HG02970 (cell line): ENCODE data around the gene PARVB.

Experiments used
- ATAC-seq: cut with Tn5 transposase; IDR thresholded peaks from one replicate; pipeline ENCODE4 v1.9.1; 2021; ENCODE audit warnings: mild to moderate bottlenecking, moderate library complexity, moderate number of reproducible peaks; ENCODE audit not compliant: unreplicated experiment, low FRiP score

Gene PARVB

GRCh38 chr22:44025171-44026065, 1.3 kb downstream of the PARVB start:
- peak; percentile 40 for ATAC-seq

GRCh38 chr22:44026066-44026629, 2.0 kb downstream of the PARVB start:
- no peak for ATAC-seq

- ATAC-seq, result peak; percentile 46
Measured at GRCh38 chr22:44026630-44027511, 2.8 kb downstream of the PARVB start.

GRCh38 chr22:44028091-44028490, 4.0 kb downstream of the PARVB start:
- ATAC-seq, result no peak

- no peak for ATAC-seq
Measured at GRCh38 chr22:44029069-44029468, 5.0 kb downstream of the PARVB start.

GRCh38 chr22:44030051-44030701, 6.1 kb downstream of the PARVB start:
- no peak for ATAC-seq

- no peak for ATAC-seq
Measured at GRCh38 chr22:44030702-44031082, 6.6 kb downstream of the PARVB start.

- ATAC-seq, result no peak
Measured at GRCh38 chr22:44031158-44031952, 7.3 kb downstream of the PARVB start.

GRCh38 chr22:44032126-44032730, 8.1 kb downstream of the PARVB start:
- ATAC-seq, result no peak

GRCh38 chr22:44033287-44033686, 9.2 kb downstream of the PARVB start:
- no peak for ATAC-seq

- no peak for ATAC-seq
Measured at GRCh38 chr22:44033694-44034093, 9.6 kb downstream of the PARVB start.

GRCh38 chr22:44037519-44038375, 13.6 kb downstream of the PARVB start:
- ATAC-seq, result no peak

- ATAC-seq, result no peak
Measured at GRCh38 chr22:44039566-44040171, 15.6 kb downstream of the PARVB start.

- no peak for ATAC-seq
Measured at GRCh38 chr22:44042249-44043218, 18.4 kb downstream of the PARVB start.

GRCh38 chr22:44045145-44045544, 21.0 kb downstream of the PARVB start:
- no peak for ATAC-seq

GRCh38 chr22:44046485-44047141, 22.5 kb downstream of the PARVB start:
- no peak for ATAC-seq
